LNCaP clone FGC (cell line): ENCODE measurements around the gene OR11A1.

Experiments
- DNase-seq: peaks from one replicate; pipeline ENCODE4 v3.0.0-alpha.2; 2011; ENCODE audit warnings: low read depth
- H3K4me3 ChIP-seq: 2 replicates; pipeline ENCODE4 v1.5.1; 2011; ENCODE audit warnings: mild to moderate bottlenecking, low read depth, low read length, control low read depth
- TF ChIP-seq, protein P1 (sequence below): IDR thresholded peaks from 2 replicates; pipeline ENCODE4 v1.5.1; 2012; ENCODE audit warnings: mild to moderate bottlenecking; ENCODE audit not compliant: control insufficient read depth, insufficient read depth; ENCODE audit errors: extremely low read depth

Gene OR11A1

DNA sequence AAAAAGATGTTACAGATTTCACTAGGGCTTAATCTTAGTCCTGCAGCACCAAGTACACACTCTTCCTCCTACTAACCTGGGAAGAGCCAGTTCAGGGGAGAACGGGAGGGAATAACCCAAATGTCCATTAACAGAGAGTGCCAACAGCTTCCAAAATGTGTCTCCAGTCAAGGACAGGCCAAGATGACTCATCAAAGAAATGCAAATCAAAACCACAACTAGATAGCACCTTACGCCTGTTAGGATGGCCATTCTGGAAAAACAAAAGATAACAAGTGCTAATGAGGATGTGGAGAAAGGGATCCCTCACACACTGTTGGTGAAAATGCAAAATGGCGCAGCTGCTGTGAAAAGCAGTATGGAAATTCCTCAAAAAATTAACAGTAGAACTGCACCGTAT is 34.7 kb upstream of the OR11A1 start:
- H3K4me3 ChIP-seq, result no peak overlapping the region
- TF ChIP-seq, protein P1, sequence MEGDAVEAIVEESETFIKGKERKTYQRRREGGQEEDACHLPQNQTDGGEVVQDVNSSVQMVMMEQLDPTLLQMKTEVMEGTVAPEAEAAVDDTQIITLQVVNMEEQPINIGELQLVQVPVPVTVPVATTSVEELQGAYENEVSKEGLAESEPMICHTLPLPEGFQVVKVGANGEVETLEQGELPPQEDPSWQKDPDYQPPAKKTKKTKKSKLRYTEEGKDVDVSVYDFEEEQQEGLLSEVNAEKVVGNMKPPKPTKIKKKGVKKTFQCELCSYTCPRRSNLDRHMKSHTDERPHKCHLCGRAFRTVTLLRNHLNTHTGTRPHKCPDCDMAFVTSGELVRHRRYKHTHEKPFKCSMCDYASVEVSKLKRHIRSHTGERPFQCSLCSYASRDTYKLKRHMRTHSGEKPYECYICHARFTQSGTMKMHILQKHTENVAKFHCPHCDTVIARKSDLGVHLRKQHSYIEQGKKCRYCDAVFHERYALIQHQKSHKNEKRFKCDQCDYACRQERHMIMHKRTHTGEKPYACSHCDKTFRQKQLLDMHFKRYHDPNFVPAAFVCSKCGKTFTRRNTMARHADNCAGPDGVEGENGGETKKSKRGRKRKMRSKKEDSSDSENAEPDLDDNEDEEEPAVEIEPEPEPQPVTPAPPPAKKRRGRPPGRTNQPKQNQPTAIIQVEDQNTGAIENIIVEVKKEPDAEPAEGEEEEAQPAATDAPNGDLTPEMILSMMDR, result no peak
- DNase-seq, result no peak

DNA sequence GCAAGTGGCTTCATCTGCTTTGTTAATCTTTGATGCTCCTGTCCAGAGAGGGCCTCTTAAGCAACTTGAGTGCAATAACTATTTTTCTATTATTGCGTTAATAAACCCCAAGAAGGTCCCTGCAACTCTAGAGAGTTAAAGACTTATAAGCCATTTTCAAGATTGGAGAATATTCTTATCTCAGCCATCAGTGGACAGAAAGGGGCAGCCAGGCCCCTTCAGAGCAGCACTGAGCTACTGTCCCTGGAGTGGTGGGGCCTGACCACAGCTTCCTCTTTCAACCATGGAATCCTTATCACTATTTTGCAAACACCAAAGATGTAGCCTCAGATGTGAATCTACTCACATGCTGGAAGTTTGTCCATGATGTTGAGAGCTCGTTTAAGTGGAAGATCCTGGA is 33.7 kb upstream of the OR11A1 start:
- DNase-seq, result no peak
- no peak overlapping the region for H3K4me3 ChIP-seq
- TF ChIP-seq, protein P1, result no peak

DNA sequence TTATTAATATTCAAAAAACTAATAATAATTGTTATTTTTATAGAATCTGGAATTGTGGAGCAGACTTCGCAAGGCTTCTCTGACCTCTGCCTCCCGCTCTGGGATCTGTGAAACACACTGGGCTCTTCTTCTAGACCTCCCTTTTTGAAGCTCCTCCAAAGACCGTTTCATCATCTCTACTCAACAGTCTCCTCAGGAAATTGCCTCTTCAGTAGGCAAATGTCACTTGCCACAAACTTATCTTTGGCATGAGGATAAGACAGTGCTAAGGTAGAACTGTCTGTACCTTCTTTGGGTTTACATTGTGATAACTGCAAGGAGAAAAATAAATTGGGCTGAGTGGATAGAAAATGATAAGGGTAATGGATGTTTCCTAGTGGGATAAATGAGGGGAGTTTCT is 33.2 kb upstream of the OR11A1 start:
- H3K4me3 ChIP-seq, result no peak overlapping the region
- no peak for DNase-seq
- TF ChIP-seq, protein P1, result no peak

DNA sequence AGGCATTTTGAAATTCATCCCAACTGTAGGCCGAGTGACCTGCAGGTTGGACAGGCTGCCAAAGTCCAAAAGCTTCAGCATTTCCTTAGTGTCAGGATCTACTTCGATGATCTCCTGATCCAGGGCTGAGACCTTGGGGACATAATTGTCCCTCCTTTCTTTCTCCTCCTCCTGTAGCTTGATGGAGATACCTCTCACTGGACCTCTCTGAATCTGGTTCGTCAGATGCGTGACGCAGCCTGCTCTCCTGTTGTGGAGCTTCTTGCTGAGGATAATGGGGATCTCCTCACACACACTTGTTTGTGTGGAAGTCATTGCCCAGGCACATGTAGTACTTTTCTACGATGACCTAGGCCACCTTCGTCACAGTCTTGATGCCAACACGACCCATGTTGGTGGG is 32.4 kb upstream of the OR11A1 start:
- no peak overlapping the region for H3K4me3 ChIP-seq
- no peak for DNase-seq
- TF ChIP-seq, protein P1, result no peak

DNA sequence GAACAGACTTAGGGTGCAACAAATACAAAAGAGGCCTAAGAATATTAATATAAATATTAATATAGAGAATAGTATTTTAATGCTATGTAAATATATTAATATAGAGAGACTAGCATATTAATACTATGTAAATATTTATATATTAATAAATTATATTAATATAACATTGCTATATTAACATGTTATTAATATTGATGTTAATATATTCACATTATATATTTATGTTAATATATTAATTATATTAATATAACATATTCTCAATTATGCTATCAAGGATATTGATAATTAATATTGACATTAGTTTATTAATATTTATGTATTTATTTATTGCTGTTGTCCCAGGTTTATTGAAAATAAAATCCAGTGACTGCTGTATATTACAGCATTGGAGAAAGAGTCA is 32.0 kb upstream of the OR11A1 start:
- TF ChIP-seq, protein P1, result no peak

DNA sequence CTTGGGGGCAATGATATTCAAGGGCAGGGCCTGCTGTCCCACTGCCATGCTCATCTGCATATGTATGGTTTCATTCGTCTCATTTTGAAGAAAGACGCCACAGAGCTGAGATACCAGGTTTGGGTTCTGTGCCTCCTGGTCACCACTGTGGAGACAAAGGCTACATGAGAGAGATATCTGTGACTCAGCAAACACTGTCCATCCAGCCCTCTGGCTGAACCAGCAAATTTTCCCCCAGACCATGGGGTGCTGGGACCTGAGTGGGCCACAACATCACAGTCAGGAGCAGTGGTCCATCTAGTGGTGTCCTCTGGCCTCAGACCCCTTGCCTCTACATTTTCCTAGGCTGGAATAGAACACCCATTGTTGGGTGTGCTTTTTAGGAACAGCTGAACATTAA is 30.8 kb upstream of the OR11A1 start, which contains the start of gene MAS1L:
Gene MAS1L, minus strand, starts transcription at position 297 of the 400 bp plus-strand sequence. Its CDS starts 54 bp downstream, at position 243.
- no peak within 1 kb of the TSS for H3K4me3 ChIP-seq
- no peak for DNase-seq
- TF ChIP-seq, protein P1, result no peak

More for the DNA sequence above, 32.0 kb upstream of the OR11A1 start:
- H3K4me3 ChIP-seq, result no peak overlapping the region
- no peak for DNase-seq

DNA sequence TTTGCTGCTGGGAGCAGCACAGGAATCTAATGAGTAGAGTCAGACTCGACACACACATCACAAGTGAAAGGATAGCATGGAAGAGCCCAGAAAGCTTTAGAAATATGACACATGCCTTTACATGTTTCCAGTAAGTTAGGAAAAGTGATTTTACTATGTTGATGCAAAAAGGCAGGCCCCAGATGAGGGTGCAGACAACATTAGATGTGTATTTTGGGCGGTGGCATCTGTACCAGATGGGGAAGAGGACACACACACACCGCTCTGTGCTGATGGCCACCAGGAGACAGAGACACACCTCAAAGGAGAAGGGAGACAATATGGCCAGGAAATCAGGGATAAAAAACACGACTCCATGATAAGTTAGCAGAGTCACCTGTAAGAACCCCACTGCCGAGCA is 30.3 kb upstream of the OR11A1 start:
- TF ChIP-seq, protein P1, result no peak
- no peak overlapping the region for H3K4me3 ChIP-seq
- no peak for DNase-seq
